ENCODE measurements around the gene ZHX3. TPM values are rescaled to one million over a fixed set of nuclear protein-coding genes. Genes with fewer than 3 reads are reported as not detected.

Gene ZHX3
- total RNA-seq, 1 donor from 2014 or later = 9.1 TPM

GRCh38 chr20:41198443-41198842, 119.1 kb downstream of the ZHX3 start:
- Mint-ChIP-seq H3K27me3 (no peaks in the 10 kb centered on the region), H3K4me3 (ENCODE audit: low read depth) (no peak overlapping the region), H3K36me3 (ENCODE audit: insufficient read depth) (peaks cover 16% of the 10 kb centered on the region), H3K27ac (no peak overlapping the region), H3K4me1 (ENCODE audit: low read depth) (no peaks in the 10 kb centered on the region), H3K9me3 (ENCODE audit: low read depth) (peaks cover 17% of the 10 kb centered on the region)
- DNase-seq (ENCODE audit: low spot score, unreplicated experiment) = no peak
- TF ChIP-seq CTCF (IDR thresholded peaks at IDR 0.05; ENCODE audit: unreplicated experiment) = no peak

GRCh38 chr20:41196653-41197225, 120.8 kb downstream of the ZHX3 start:
- no peak for DNase-seq (ENCODE audit: low spot score, unreplicated experiment)
- H3K4me1 Mint-ChIP-seq (ENCODE audit: low read depth) = no peaks in the 10 kb centered on the region
- TF ChIP-seq CTCF (IDR thresholded peaks at IDR 0.05; ENCODE audit: unreplicated experiment) = no peak
- H3K4me3 Mint-ChIP-seq (ENCODE audit: low read depth) = no peak overlapping the region
- no peaks in the 10 kb centered on the region for H3K27me3 Mint-ChIP-seq
- peaks cover 18% of the 10 kb centered on the region for H3K36me3 Mint-ChIP-seq (ENCODE audit: insufficient read depth)
- H3K27ac Mint-ChIP-seq = no peak overlapping the region
- peaks cover 21% of the 10 kb centered on the region for H3K9me3 Mint-ChIP-seq (ENCODE audit: low read depth)

- no peak for DNase-seq (ENCODE audit: low spot score, unreplicated experiment)
- H3K9me3 Mint-ChIP-seq (ENCODE audit: low read depth) = peaks cover 33% of the 10 kb centered on the region
- no peak overlapping the region for H3K27ac Mint-ChIP-seq
- no peaks in the 10 kb centered on the region for H3K27me3 Mint-ChIP-seq
- H3K36me3 Mint-ChIP-seq (ENCODE audit: insufficient read depth) = peaks cover 11% of the 10 kb centered on the region
- no peak for TF ChIP-seq CTCF (IDR thresholded peaks at IDR 0.05; ENCODE audit: unreplicated experiment)
- no peaks in the 10 kb centered on the region for H3K4me1 Mint-ChIP-seq (ENCODE audit: low read depth)
- H3K4me3 Mint-ChIP-seq (ENCODE audit: low read depth) = no peak overlapping the region
Observed at GRCh38 chr20:41192575-41192974, 125.0 kb downstream of the ZHX3 start.

- Mint-ChIP-seq H3K9me3 (ENCODE audit: low read depth) (peaks cover 30% of the 10 kb centered on the region), H3K36me3 (ENCODE audit: insufficient read depth) (peaks cover 9% of the 10 kb centered on the region), H3K4me1 (ENCODE audit: low read depth) (no peaks in the 10 kb centered on the region), H3K27me3 (no peaks in the 10 kb centered on the region), H3K27ac (no peak overlapping the region), H3K4me3 (ENCODE audit: low read depth) (no peak overlapping the region)
- TF ChIP-seq CTCF (IDR thresholded peaks at IDR 0.05; ENCODE audit: unreplicated experiment) = no peak
- DNase-seq (ENCODE audit: low spot score, unreplicated experiment) = no peak
Observed at GRCh38 chr20:41191562-41192500, 125.7 kb downstream of the ZHX3 start.

GRCh38 chr20:41187668-41188067, 129.9 kb downstream of the ZHX3 start:
- peaks cover 6% of the 10 kb centered on the region for H3K36me3 Mint-ChIP-seq (ENCODE audit: insufficient read depth)
- no peaks in the 10 kb centered on the region for H3K4me1 Mint-ChIP-seq (ENCODE audit: low read depth)
- H3K27me3 Mint-ChIP-seq = no peaks in the 10 kb centered on the region
- H3K27ac Mint-ChIP-seq = no peak overlapping the region
- H3K9me3 Mint-ChIP-seq (ENCODE audit: low read depth) = peaks cover 23% of the 10 kb centered on the region
- no peak for DNase-seq (ENCODE audit: low spot score, unreplicated experiment)
- no peak overlapping the region for H3K4me3 Mint-ChIP-seq (ENCODE audit: low read depth)
- TF ChIP-seq CTCF (IDR thresholded peaks at IDR 0.05; ENCODE audit: unreplicated experiment) = no peak

Data from progenitor cell of endocrine pancreas (in vitro differentiated cells).